GM19467 (cell line): ENCODE measurements around the gene CUEDC2.

ENCODE experiments used
- ATAC-seq: cut with Tn5 transposase; IDR thresholded peaks from one replicate; pipeline ENCODE4 v1.9.1; 2021; ENCODE audit warnings: mild to moderate bottlenecking, moderate library complexity; ENCODE audit not compliant: unreplicated experiment

Gene CUEDC2

GRCh38 chr10:102375867-102376266 is 56.5 kb downstream of the CUEDC2 start:
- no peak for ATAC-seq

- ATAC-seq = no peak
Observed at GRCh38 chr10:102375250-102375649, 57.1 kb downstream of the CUEDC2 start.
